Measurements from ENCODE around the gene SNAPC2.

DNA sequence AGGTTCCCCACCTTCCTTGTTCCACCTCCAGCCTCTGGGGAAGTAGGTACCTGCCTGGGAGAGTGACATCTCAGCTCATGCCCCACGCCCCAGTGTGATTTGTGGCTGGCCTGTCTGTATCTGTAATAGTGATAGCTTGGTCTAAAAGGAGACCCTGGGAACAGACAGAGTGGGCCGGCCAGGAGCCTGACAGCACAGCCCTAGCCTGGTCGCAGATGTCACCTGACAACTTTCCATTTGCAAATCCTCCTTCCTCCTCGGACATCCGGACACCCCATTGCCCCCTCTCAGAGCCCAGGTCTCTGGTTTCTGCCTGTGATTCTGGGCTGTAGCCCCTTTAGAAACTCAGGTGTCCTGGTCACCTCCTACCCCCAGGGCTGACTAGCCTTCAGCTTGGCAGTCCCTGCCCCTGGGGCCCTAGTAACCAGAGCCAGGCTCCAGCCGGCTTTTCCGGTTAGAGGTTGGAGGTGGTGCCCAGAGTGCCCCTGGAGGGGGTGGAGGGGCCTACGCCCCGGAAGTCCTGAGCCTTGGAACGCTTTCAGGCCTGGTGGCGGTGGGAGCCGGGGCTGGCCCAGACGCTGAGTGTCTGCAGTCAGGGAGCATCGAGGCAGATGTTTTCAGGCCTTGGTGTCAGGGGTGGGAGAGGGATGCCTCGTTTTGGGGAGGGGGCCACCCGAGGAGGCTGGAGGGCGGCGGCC is 25.4 kb upstream of the SNAPC2 start:
- TF ChIP-seq POLR2AphosphoS5 (IDR thresholded peaks at IDR 0.05) (no peak), EP300 (IDR thresholded peaks at IDR 0.05) (no peak), POLR2A (IDR thresholded peaks at IDR 0.05) (no peak)
- TF ChIP-seq, protein P1, sequence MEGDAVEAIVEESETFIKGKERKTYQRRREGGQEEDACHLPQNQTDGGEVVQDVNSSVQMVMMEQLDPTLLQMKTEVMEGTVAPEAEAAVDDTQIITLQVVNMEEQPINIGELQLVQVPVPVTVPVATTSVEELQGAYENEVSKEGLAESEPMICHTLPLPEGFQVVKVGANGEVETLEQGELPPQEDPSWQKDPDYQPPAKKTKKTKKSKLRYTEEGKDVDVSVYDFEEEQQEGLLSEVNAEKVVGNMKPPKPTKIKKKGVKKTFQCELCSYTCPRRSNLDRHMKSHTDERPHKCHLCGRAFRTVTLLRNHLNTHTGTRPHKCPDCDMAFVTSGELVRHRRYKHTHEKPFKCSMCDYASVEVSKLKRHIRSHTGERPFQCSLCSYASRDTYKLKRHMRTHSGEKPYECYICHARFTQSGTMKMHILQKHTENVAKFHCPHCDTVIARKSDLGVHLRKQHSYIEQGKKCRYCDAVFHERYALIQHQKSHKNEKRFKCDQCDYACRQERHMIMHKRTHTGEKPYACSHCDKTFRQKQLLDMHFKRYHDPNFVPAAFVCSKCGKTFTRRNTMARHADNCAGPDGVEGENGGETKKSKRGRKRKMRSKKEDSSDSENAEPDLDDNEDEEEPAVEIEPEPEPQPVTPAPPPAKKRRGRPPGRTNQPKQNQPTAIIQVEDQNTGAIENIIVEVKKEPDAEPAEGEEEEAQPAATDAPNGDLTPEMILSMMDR (IDR thresholded peaks at IDR 0.05), result no peak

All from gastroesophageal sphincter (tissue), 3 donors.